Sigmoid colon (tissue), 7 donors: ENCODE data around the gene TRA2A. TPM values are rescaled to one million over a fixed set of nuclear protein-coding genes. Genes with fewer than 3 reads are reported as not detected.

Experiments
- DNase-seq: peaks from one replicate; pipeline ENCODE4 v3.0.0-alpha.2; 2019
- H3K27ac ChIP-seq, 4 donors: fragments of 200-600 bp; sonication (generic); one replicate each; pipeline ENCODE4 v1.5.1; 2016 to 2019; ENCODE audit warnings: mild to moderate bottlenecking in 1 of 4
- H3K27me3 ChIP-seq, 3 donors: fragments of 200-600 bp; sonication (generic); one replicate each; pipeline ENCODE4 v1.5.1; 2019; ENCODE audit warnings: mild to moderate bottlenecking in 1 of 3
- H3K36me3 ChIP-seq, 4 donors: fragments of 200-600 bp; sonication (generic); one replicate each; pipeline ENCODE4 v1.5.1; 2016 to 2019
- H3K4me1 ChIP-seq, 4 donors: fragments of 200-600 bp; sonication (generic); one replicate each; pipeline ENCODE4 v1.5.1; 2017 to 2019
- H3K4me3 ChIP-seq, 4 donors: fragments of 200-600 bp; sonication (generic); one replicate each; pipeline ENCODE4 v1.5.1; 2017 to 2019; ENCODE audit warnings: mild to moderate bottlenecking in 2 of 4, moderate library complexity in 1 of 4
- H3K9me3 ChIP-seq, 4 donors: fragments of 200-600 bp in 3 of 4; sonication (generic) in 3 of 4; one replicate each; pipeline versions ENCODE4 v1.5.1 to v1.6.1; 2013 to 2019
- CTCF ChIP-seq, 4 experiments: fragments of 450-650 bp in 3 of 4; fragments of 200-600 bp in 1 of 4; IDR thresholded peaks; one replicate each; pipeline ENCODE4 v1.5.1; 2016 to 2019; ENCODE audit warnings: antibody characterized with exemption in 4 of 4, mild to moderate bottlenecking in 3 of 4, moderate library complexity in 2 of 4
- EP300 ChIP-seq, 4 donors: sonication (generic); formaldehyde crosslinking; IDR thresholded peaks; one replicate each; pipeline ENCODE4 v1.6.1; 2017; ENCODE audit warnings: antibody characterized with exemption in 4 of 4
- POLR2A ChIP-seq, 2 donors: fragments of 450-650 bp; IDR thresholded peaks; one replicate each; pipeline ENCODE4 v1.6.1; 2016; ENCODE audit warnings: antibody characterized with exemption in 2 of 2, mild to moderate bottlenecking in 2 of 2, moderate library complexity in 2 of 2
- POLR2AphosphoS5 ChIP-seq, 4 donors: sonication (generic); formaldehyde crosslinking; IDR thresholded peaks; one replicate each; pipeline ENCODE4 v1.6.1; 2017; ENCODE audit warnings: antibody characterized with exemption in 4 of 4
- WGBS, 2 donors: extraction: QIAGEN DNeasy Blood & Tissue Kit; methylation state at CpG; one replicate each; pipeline ENCODE4 v1.1.7; 2013; 5-methylcytosine and 5-hydroxymethylcytosine counted together
- intact Hi-C: fragments of 100-400 bp; cut with DNase I; formaldehyde crosslinking; loops from one replicate; pipeline ENCODE4 v1.15.1; 2023
- polyA plus RNA-seq, 3 donors: library from polyadenylated mRNA; stranded (reverse); fragments of 200-250 nt; gene quantifications; one replicate each; pipeline ENCODE4 v1.2.3, GENCODE V29; 2013
- total RNA-seq, 4 donors: library from RNA; depleted of rRNA; stranded (reverse); fragments of >200 nt; gene quantifications; one replicate each; pipeline ENCODE4 v1.1.0, GENCODE V29; 2016
- donor health status: healthy with polysubstance abuse.
- donor health status: Bipolar disorder and iron deficiency.
- donor health status: healthy.

Gene TRA2A
- total and polyA plus RNA-seq, 7 donors = 34.2 to 84.5 (median 45.9) TPM

- H3K4me3 ChIP-seq = no peak overlapping the region
- no peak overlapping the region for H3K27ac ChIP-seq
- no peaks in the 10 kb centered on the region for H3K36me3 ChIP-seq
- H3K9me3 ChIP-seq = no peaks in the 10 kb centered on the region
- intact Hi-C loops = loop anchor here (10.0 kb wide), 1 partner anchor 65 kb away; the partner anchor contains the start of gene IGF2BP3
- H3K4me1 ChIP-seq = no peaks in the 10 kb centered on the region
- H3K27me3 ChIP-seq = no peaks in the 10 kb centered on the region
- DNase-seq = no peak
- WGBS, 2 donors = 39 to 55% methylated on average over 4 of the region's 4 CpGs
- TF ChIP-seq POLR2A (IDR thresholded peaks at IDR 0.05) (no peak), EP300 (IDR thresholded peaks at IDR 0.05) (no peak), POLR2AphosphoS5 (IDR thresholded peaks at IDR 0.05) (no peak), CTCF (IDR thresholded peaks at IDR 0.05) (no peak)
Measured at GRCh38 chr7:23539494-23539907, 7.7 kb upstream of the TRA2A start.

DNA sequence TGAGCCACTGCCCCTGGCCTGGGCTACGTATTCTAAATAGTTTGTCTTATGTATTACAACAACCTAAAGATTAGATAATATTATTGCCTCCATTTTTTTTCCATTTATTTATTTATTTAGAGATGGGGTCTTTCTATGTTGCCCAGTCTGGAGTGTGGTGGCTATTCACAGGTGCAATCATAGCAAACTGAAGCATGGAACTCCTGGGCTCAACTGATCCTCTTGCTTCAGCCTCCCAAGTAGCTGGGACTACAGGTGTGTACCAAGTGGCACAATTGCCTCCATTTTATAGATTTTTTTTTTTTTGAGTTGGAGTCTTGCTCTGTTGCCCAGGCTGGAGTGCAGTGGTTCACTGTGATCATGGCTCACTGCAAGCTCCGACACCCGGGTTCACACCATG lies 6.5 kb upstream of the TRA2A start:
- H3K27me3 ChIP-seq = no peaks in the 10 kb centered on the region
- intact Hi-C loops = loop anchor here (10.0 kb wide), 1 partner anchor 64 kb away; the partner anchor contains the start of gene IGF2BP3
- H3K4me3 ChIP-seq = no peak overlapping the region
- no peak for TF ChIP-seq POLR2A (IDR thresholded peaks at IDR 0.05)
- TF ChIP-seq EP300 (IDR thresholded peaks at IDR 0.05) = no peak
- no peak for TF ChIP-seq POLR2AphosphoS5 (IDR thresholded peaks at IDR 0.05)
- no peak for TF ChIP-seq CTCF (IDR thresholded peaks at IDR 0.05)
- H3K4me1 ChIP-seq = no peaks in the 10 kb centered on the region
- H3K9me3 ChIP-seq = no peaks in the 10 kb centered on the region
- H3K27ac ChIP-seq = no peak overlapping the region
- 97 to 99% methylated on average over 3 of the region's 3 CpGs for WGBS, 2 donors
- DNase-seq = no peak
- no peaks in the 10 kb centered on the region for H3K36me3 ChIP-seq

- Histone ChIP-seq H3K27me3 (no peaks in the 10 kb centered on the region), H3K27ac (no peak overlapping the region), H3K4me3 (no peak overlapping the region), H3K4me1 (peaks cover 0 to 26% (median 24%) of the 10 kb centered on the region in 4 donors), H3K36me3 (no peaks in the 10 kb centered on the region), H3K9me3 (no peaks in the 10 kb centered on the region)
- TF ChIP-seq CTCF (IDR thresholded peaks at IDR 0.05) (no peak), POLR2A (IDR thresholded peaks at IDR 0.05) (no peak), POLR2AphosphoS5 (IDR thresholded peaks at IDR 0.05) (no peak), EP300 (IDR thresholded peaks at IDR 0.05) (no peak)
- intact Hi-C loops = loop anchor here (5.0 to 10.0 kb wide), 3 partner anchors 58 to 351 kb away; partner anchors contain the start of genes IGF2BP3, MALSU1 and NUP42
- whole genome bisulfite sequencing, 2 donors = 93 to 94% methylated on average over 5 of the region's 5 CpGs
- no peak for DNase-seq
Measured at GRCh38 chr7:23533238-23533604, 1.4 kb upstream of the TRA2A start.

- intact Hi-C loops = loop anchor here (5.0 to 10.0 kb wide), 3 partner anchors 58 to 350 kb away; partner anchors contain the start of genes IGF2BP3, MALSU1 and NUP42
- Histone ChIP-seq H3K36me3 (no peaks in the 10 kb centered on the region), H3K9me3 (no peaks in the 10 kb centered on the region), H3K4me1 (peaks cover 0 to 31% (median 28%) of the 10 kb centered on the region in 4 donors), H3K27me3 (no peaks in the 10 kb centered on the region), H3K27ac (peak overlapping the region; percentile 92 to 97 (median 94)), H3K4me3 (peak overlapping the region in 3 of 4 donors; percentile 74 to 82 (median 75))
- TF ChIP-seq POLR2AphosphoS5 (IDR thresholded peaks at IDR 0.05) = no peak
- no peak for TF ChIP-seq POLR2A (IDR thresholded peaks at IDR 0.05)
- TF ChIP-seq EP300 (IDR thresholded peaks at IDR 0.05) = no peak
- TF ChIP-seq CTCF (IDR thresholded peaks at IDR 0.05) = no peak
- peak; percentile 68 for DNase-seq
- WGBS, 2 donors = 90 to 92% methylated on average over 23 of the region's 23 CpGs
Measured at GRCh38 chr7:23532490-23533237, 883 bp upstream of the TRA2A start.
